ENCODE data around the gene MPP1.
"Not testable (repeated sequence)": the region's sequence is repeated elsewhere in the genome, so short reads cannot be mapped to it uniquely, and the experiment has no call there.

DNA sequence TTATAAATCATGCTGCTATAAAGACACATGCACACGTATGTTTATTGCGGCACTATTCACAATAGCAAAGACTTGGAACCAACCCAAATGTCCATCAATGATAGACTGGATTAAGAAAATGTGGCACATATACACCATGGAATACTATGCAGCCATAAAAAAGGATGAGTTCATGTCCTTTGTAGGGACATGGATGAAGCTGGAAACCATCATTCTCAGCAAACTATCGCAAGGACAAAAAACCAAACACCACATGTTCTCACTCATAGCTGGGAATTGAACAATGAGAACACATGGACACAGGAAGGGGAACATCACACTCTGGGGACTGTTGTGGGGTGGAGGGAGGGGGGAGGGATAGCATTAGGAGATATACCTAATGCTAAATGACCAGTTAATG lies 20.3 kb upstream of the MPP1 start:
- not testable (repeated sequence) for TF ChIP-seq CTCF, POLR2A (IDR thresholded peaks at IDR 0.05)
